GM21390 (cell line): ENCODE results near the gene LYPD6B.

Source experiments
- ATAC-seq: cut with Tn5 transposase; IDR thresholded peaks from one replicate; pipeline ENCODE4 v1.9.1; 2021; ENCODE audit not compliant: unreplicated experiment

The LYPD6B gene

DNA sequence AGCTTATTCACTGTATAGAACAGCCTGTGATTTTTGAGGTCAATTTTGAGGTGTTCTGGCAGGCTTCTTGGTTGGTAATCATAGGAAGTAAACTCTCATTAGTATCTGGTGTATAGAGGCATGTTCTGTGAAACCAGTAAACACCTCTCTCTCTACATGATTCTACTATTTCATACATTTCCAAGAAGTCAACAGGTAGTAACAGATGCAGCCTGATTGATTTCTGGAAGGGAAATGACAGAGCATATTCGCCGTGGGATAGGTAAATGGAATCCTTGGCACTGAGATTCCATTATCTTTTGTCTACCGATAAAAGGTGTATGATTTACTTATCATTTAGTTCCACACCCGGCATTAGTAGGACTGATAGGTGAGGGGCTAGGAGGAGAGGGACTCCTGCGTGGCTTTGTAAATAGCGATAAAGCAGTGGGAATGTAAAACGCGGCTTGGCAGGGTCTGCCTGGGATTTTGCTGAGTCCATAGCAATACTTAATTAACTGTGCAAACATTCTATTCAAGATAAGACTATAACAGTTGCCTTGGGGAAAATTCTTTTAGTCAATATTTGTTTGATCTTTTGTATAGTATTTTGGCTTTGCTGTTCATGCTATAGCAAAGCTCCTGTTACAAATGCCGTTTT lies 32.3 kb downstream of the LYPD6B start:
- ATAC-seq = no peak

GRCh38 chr2:149075105-149075504 lies 36.6 kb downstream of the LYPD6B start:
- ATAC-seq = no peak

GRCh38 chr2:149075853-149076252 lies 37.4 kb downstream of the LYPD6B start:
- no peak for ATAC-seq

- no peak for ATAC-seq
Measured at GRCh38 chr2:149076863-149077412, 38.4 kb downstream of the LYPD6B start.

- ATAC-seq = no peak
Measured at GRCh38 chr2:149077861-149078260, 39.4 kb downstream of the LYPD6B start.

GRCh38 chr2:149080099-149080498 lies 41.6 kb downstream of the LYPD6B start:
- ATAC-seq = no peak

DNA sequence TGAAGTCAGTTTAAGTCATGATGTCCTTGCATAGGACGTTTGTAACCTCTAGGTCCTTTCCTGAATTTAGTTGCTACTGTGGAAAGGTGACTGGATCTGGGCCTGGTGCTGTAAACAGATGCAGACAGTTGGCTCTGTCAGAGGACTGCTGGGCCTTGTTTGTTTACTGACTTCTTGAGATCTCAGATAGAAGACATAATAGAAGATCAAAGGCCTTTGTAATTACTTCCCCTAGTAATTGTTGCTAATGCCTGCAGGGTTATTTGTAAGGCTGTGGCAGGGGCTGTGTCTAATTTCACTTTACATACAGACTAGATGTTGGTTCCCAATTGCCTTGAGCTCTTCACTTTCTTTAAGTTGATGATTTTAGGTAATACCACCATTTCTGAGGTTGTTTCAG lies 42.5 kb downstream of the LYPD6B start:
- ATAC-seq = no peak

GRCh38 chr2:149082079-149082478 lies 43.6 kb downstream of the LYPD6B start:
- no peak for ATAC-seq

DNA sequence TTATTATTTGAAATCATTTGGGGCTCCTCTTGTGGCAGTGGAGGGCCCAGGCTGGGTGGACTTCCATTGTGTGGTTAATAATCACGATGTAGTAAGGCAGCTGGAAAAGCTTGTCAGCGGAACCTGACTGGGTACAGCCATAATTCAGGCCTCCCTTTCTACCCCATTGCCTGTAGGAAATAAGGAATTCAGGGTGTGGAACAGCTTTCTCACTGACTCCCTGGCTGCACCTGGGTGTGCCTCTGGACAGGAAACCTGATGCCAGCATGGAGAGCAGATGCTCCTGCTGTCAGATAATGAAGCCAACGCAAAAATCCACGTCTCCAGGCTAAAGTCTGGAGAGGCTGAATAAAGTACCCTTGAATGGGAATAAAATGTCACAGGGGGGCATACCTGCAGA lies 44.2 kb downstream of the LYPD6B start:
- no peak for ATAC-seq

DNA sequence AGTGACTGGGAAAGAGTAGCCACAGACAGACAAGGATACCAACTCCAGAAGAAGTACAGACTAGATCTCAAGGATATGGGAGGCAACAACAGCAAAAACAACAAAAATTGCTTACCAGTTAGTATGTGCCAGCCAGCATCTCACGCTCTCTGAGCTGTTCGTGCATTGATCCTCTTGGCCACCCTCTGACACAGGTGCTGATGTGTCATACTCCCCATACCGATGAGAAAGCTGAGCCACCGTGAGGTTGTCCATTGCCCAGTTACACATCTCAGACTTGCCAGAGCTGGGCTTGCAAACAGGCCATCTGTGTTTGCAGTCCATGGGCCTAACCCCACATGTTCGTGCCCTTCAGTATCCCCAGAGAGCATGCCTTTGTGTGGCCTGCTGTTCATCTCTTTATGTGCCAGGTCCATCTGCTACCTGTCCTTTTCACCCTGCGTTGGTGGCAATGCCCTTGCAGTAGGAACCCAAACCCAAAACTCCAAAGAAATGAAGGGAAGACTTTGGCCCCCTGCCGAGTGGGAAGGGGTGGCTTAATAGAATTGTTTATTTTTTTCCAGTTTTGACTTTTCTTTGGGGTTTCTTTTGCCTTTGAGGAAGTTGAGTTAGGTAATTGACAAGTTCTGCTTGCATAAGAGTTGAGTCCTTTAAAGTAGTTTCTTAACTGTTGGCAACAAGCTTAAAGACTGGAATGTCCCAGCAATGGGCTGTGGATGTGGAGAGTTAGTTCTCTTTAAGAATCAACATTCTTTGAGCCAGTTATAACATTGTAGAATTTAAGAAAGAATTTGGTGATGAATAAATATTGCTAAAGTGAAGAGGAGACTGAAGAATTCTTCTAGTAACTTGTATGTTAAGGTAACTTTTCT lies 46.7 kb downstream of the LYPD6B start:
- no peak for ATAC-seq

GRCh38 chr2:149087751-149088150 lies 49.3 kb downstream of the LYPD6B start:
- ATAC-seq = no peak

GRCh38 chr2:149089068-149089467 lies 50.6 kb downstream of the LYPD6B start:
- ATAC-seq = no peak

GRCh38 chr2:149090706-149091105 lies 52.2 kb downstream of the LYPD6B start:
- ATAC-seq = no peak

DNA sequence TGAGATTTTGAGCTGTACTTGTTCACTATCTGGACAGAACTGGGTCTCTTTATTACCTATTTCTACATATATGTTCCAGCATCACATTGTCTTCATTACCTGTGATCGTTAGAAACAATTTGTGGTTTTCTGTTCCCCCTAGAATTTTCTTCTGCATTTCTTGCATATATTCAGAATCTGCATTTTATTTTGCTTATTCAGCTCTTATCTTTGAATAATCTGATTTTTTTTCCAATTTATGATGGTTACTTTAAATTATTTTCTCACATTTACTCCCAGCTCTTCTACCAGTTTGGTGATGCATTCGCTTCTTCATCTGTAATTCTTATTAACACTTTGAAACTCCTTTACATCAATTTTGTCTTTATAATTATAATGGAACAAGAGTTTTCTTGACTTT lies 55.1 kb downstream of the LYPD6B start:
- no peak for ATAC-seq

- no peak for ATAC-seq
Measured at GRCh38 chr2:149094217-149095015, 55.9 kb downstream of the LYPD6B start.

- no peak for ATAC-seq
Measured at GRCh38 chr2:149098701-149099100, 60.2 kb downstream of the LYPD6B start.

DNA sequence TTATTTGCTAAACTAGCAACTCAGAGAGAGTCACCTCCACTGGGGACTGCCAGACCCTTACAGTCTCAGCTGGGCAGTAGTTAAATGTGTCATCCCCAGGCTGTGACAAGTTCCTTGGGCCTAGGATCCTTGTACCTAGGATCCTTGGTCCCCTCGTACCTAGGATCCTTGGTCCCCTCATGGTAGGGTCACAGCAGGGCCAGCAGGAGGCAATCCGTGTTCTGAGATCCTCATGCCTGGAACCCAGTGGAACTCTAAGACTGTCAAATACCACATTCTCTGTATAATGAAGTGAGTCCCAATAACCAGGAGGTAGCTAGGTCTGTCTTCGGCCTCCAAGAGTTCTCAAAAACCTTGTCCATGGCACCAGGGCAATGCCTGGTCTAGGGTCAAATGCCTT lies 60.8 kb downstream of the LYPD6B start:
- no peak for ATAC-seq

DNA sequence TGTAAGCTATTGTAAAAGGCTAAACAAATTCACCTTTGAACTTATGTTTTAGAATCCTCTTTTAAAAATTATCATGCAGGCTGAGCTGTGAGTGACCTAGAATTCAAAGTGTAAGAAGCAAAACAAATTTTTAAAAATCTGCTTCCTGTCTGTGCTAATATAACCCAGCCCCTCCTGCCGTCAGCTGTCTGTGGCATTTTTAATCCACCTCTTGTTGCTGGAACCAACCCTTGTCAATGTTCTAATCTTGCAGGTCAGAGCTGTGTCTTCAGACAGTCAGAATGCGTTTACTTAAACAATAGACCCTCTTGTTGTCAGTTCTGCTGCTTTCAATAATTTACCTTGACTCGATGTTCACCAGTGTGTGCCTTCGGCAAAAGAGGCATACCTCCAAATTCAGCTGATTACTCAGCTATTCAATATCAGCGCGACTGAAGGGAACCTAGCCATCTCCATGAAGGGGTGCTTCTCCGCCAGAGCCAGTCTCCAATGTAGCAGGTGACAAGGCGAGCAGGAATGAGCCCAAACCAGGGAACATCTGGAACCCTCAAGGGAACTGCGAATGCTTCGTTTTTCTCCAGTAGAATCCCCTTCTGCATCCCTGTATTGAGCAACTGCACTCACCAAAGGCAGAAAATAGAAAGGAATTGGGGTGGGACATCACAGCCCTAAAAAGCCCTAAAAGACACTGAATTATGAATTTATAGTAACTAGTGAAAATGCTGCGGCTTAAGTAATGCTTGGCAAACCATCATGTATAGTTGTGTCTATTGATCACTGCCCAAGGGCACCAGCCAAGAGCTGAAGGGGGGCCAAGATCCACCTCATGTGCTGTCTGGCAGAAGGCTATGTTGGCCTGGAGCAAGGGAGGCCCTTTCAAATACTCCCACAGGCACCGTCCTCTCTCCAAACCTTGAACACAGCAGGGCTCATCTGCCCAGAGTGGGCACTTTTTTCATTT lies 62.5 kb downstream of the LYPD6B start:
- no peak for ATAC-seq

- no peak for ATAC-seq
Measured at GRCh38 chr2:149101818-149102217, 63.3 kb downstream of the LYPD6B start.

DNA sequence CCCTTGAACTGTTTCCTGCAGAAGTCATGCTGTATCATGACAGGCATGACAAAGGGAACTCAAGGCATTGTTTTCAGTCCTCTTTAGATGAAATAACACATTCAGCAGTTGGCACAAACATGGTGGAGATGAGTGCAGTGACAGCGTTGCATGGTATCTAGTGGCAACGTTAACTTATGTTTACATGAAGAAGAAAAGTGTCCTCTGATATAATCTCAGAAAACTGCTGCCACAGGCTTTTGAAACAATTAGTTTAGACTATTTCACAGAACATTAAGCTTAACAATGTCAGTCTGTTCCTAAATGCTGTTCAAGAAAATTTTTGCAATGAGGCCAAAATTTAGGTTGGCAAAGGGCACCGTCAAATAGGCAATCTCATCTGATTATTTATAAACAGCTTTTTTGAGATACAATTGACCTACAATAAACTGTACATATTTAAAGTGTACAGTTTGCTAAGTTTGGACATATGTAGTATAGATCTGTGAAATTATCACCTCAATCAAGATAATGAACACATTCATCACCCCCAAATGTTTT lies 64.7 kb downstream of the LYPD6B start:
- no peak for ATAC-seq
